Measurements from ENCODE around the gene CCDC146.

The CCDC146 gene

GRCh38 chr7:77308792-77309191 lies 186.4 kb downstream of the CCDC146 start:
- peak overlapping the region; percentile 16 for H3K9ac ChIP-seq (ENCODE audit: low read length)
- no peak for DNase-seq (ENCODE audit: low read depth)
- peaks cover 46% of the 10 kb centered on the region for H3K4me1 ChIP-seq (ENCODE audit: control insufficient read depth, insufficient read depth, low read length)
- no peak overlapping the region for H3K4me3 ChIP-seq (ENCODE audit: low read length)
- no peaks in the 10 kb centered on the region for H3K27me3 ChIP-seq (replicated peaks; ENCODE audit: control insufficient read depth, insufficient read depth, low read length)
- no peaks in the 10 kb centered on the region for H3K36me3 ChIP-seq (ENCODE audit: control insufficient read depth, insufficient read depth, low read length, severe bottlenecking)
- H3K9me3 ChIP-seq (ENCODE audit: control insufficient read depth, low read length): no peaks in the 10 kb centered on the region

GRCh38 chr7:77309714-77310220 lies 187.4 kb downstream of the CCDC146 start:
- no peak overlapping the region for H3K4me3 ChIP-seq (ENCODE audit: low read length)
- H3K27me3 ChIP-seq (replicated peaks; ENCODE audit: control insufficient read depth, insufficient read depth, low read length): no peaks in the 10 kb centered on the region
- DNase-seq (ENCODE audit: low read depth): no peak
- H3K9ac ChIP-seq (ENCODE audit: low read length): no peak overlapping the region
- no peaks in the 10 kb centered on the region for H3K36me3 ChIP-seq (ENCODE audit: control insufficient read depth, insufficient read depth, low read length, severe bottlenecking)
- no peaks in the 10 kb centered on the region for H3K9me3 ChIP-seq (ENCODE audit: control insufficient read depth, low read length)
- H3K4me1 ChIP-seq (ENCODE audit: control insufficient read depth, insufficient read depth, low read length): peaks cover 56% of the 10 kb centered on the region

- Histone ChIP-seq H3K9ac (ENCODE audit: low read length) (no peak overlapping the region), H3K4me3 (ENCODE audit: low read length) (no peak overlapping the region), H3K4me1 (ENCODE audit: control insufficient read depth, insufficient read depth, low read length) (peaks cover 68% of the 10 kb centered on the region), H3K9me3 (ENCODE audit: control insufficient read depth, low read length) (no peaks in the 10 kb centered on the region), H3K27me3 (replicated peaks; ENCODE audit: control insufficient read depth, insufficient read depth, low read length) (no peaks in the 10 kb centered on the region), H3K36me3 (ENCODE audit: control insufficient read depth, insufficient read depth, low read length, severe bottlenecking) (no peaks in the 10 kb centered on the region)
- DNase-seq (ENCODE audit: low read depth): no peak
Measured at GRCh38 chr7:77310982-77311381, 188.6 kb downstream of the CCDC146 start.

- no peak for DNase-seq (ENCODE audit: low read depth)
- no peaks in the 10 kb centered on the region for H3K27me3 ChIP-seq (replicated peaks; ENCODE audit: control insufficient read depth, insufficient read depth, low read length)
- H3K36me3 ChIP-seq (ENCODE audit: control insufficient read depth, insufficient read depth, low read length, severe bottlenecking): no peaks in the 10 kb centered on the region
- peak overlapping the region; percentile 75 for H3K9ac ChIP-seq (ENCODE audit: low read length)
- H3K4me3 ChIP-seq (ENCODE audit: low read length): no peak overlapping the region
- H3K4me1 ChIP-seq (ENCODE audit: control insufficient read depth, insufficient read depth, low read length): peaks cover 75% of the 10 kb centered on the region
- H3K9me3 ChIP-seq (ENCODE audit: control insufficient read depth, low read length): no peaks in the 10 kb centered on the region
Measured at GRCh38 chr7:77313085-77313484, 190.7 kb downstream of the CCDC146 start.

- H3K27me3 ChIP-seq (replicated peaks; ENCODE audit: control insufficient read depth, insufficient read depth, low read length): no peaks in the 10 kb centered on the region
- H3K36me3 ChIP-seq (ENCODE audit: control insufficient read depth, insufficient read depth, low read length, severe bottlenecking): no peaks in the 10 kb centered on the region
- H3K4me3 ChIP-seq (ENCODE audit: low read length): peak overlapping the region; percentile 56
- DNase-seq (ENCODE audit: low read depth): no peak
- H3K4me1 ChIP-seq (ENCODE audit: control insufficient read depth, insufficient read depth, low read length): peaks cover 68% of the 10 kb centered on the region
- H3K9ac ChIP-seq (ENCODE audit: low read length): peak overlapping the region; percentile 75
- H3K9me3 ChIP-seq (ENCODE audit: control insufficient read depth, low read length): no peaks in the 10 kb centered on the region
Measured at GRCh38 chr7:77313876-77314480, 191.6 kb downstream of the CCDC146 start.

GRCh38 chr7:77315182-77315591 lies 192.8 kb downstream of the CCDC146 start:
- Histone ChIP-seq H3K4me1 (ENCODE audit: control insufficient read depth, insufficient read depth, low read length) (peaks cover 56% of the 10 kb centered on the region), H3K36me3 (ENCODE audit: control insufficient read depth, insufficient read depth, low read length, severe bottlenecking) (no peaks in the 10 kb centered on the region), H3K27me3 (replicated peaks; ENCODE audit: control insufficient read depth, insufficient read depth, low read length) (no peaks in the 10 kb centered on the region), H3K9me3 (ENCODE audit: control insufficient read depth, low read length) (no peaks in the 10 kb centered on the region), H3K4me3 (ENCODE audit: low read length) (no peak overlapping the region), H3K9ac (ENCODE audit: low read length) (peak overlapping the region; percentile 7)
- peak; percentile 24 for DNase-seq (ENCODE audit: low read depth)

- peaks cover 53% of the 10 kb centered on the region for H3K4me1 ChIP-seq (ENCODE audit: control insufficient read depth, insufficient read depth, low read length)
- no peaks in the 10 kb centered on the region for H3K36me3 ChIP-seq (ENCODE audit: control insufficient read depth, insufficient read depth, low read length, severe bottlenecking)
- no peak overlapping the region for H3K9ac ChIP-seq (ENCODE audit: low read length)
- DNase-seq (ENCODE audit: low read depth): no peak
- H3K4me3 ChIP-seq (ENCODE audit: low read length): no peak overlapping the region
- H3K9me3 ChIP-seq (ENCODE audit: control insufficient read depth, low read length): no peaks in the 10 kb centered on the region
- H3K27me3 ChIP-seq (replicated peaks; ENCODE audit: control insufficient read depth, insufficient read depth, low read length): no peaks in the 10 kb centered on the region
Measured at GRCh38 chr7:77316219-77316978, 194.0 kb downstream of the CCDC146 start.

GRCh38 chr7:77318019-77318418 lies 195.6 kb downstream of the CCDC146 start:
- no peaks in the 10 kb centered on the region for H3K27me3 ChIP-seq (replicated peaks; ENCODE audit: control insufficient read depth, insufficient read depth, low read length)
- H3K9ac ChIP-seq (ENCODE audit: low read length): no peak overlapping the region
- no peak overlapping the region for H3K4me3 ChIP-seq (ENCODE audit: low read length)
- H3K9me3 ChIP-seq (ENCODE audit: control insufficient read depth, low read length): no peaks in the 10 kb centered on the region
- no peak for DNase-seq (ENCODE audit: low read depth)
- H3K36me3 ChIP-seq (ENCODE audit: control insufficient read depth, insufficient read depth, low read length, severe bottlenecking): no peaks in the 10 kb centered on the region
- H3K4me1 ChIP-seq (ENCODE audit: control insufficient read depth, insufficient read depth, low read length): peaks cover 40% of the 10 kb centered on the region

- Histone ChIP-seq H3K4me3 (ENCODE audit: low read length) (no peak overlapping the region), H3K4me1 (ENCODE audit: control insufficient read depth, insufficient read depth, low read length) (peaks cover 18% of the 10 kb centered on the region), H3K9me3 (ENCODE audit: control insufficient read depth, low read length) (no peaks in the 10 kb centered on the region), H3K36me3 (ENCODE audit: control insufficient read depth, insufficient read depth, low read length, severe bottlenecking) (no peaks in the 10 kb centered on the region), H3K9ac (ENCODE audit: low read length) (no peak overlapping the region), H3K27me3 (replicated peaks; ENCODE audit: control insufficient read depth, insufficient read depth, low read length) (no peaks in the 10 kb centered on the region)
- DNase-seq (ENCODE audit: low read depth): no peak
Measured at GRCh38 chr7:77320137-77320536, 197.7 kb downstream of the CCDC146 start.

- H3K4me1 ChIP-seq (ENCODE audit: control insufficient read depth, insufficient read depth, low read length): peaks cover 13% of the 10 kb centered on the region
- H3K9ac ChIP-seq (ENCODE audit: low read length): no peak overlapping the region
- no peaks in the 10 kb centered on the region for H3K27me3 ChIP-seq (replicated peaks; ENCODE audit: control insufficient read depth, insufficient read depth, low read length)
Measured at GRCh38 chr7:77320714-77321113, 198.3 kb downstream of the CCDC146 start.

GRCh38 chr7:77321300-77321699 lies 198.9 kb downstream of the CCDC146 start:
- H3K27me3 ChIP-seq (replicated peaks; ENCODE audit: control insufficient read depth, insufficient read depth, low read length): no peaks in the 10 kb centered on the region
- no peaks in the 10 kb centered on the region for H3K9me3 ChIP-seq (ENCODE audit: control insufficient read depth, low read length)
- H3K9ac ChIP-seq (ENCODE audit: low read length): no peak overlapping the region
- peaks cover 10% of the 10 kb centered on the region for H3K4me1 ChIP-seq (ENCODE audit: control insufficient read depth, insufficient read depth, low read length)
- DNase-seq (ENCODE audit: low read depth): peak; percentile 39
- H3K36me3 ChIP-seq (ENCODE audit: control insufficient read depth, insufficient read depth, low read length, severe bottlenecking): no peaks in the 10 kb centered on the region
- no peak overlapping the region for H3K4me3 ChIP-seq (ENCODE audit: low read length)

More at GRCh38 chr7:77320714-77321113, 198.3 kb downstream of the CCDC146 start:
- no peak for DNase-seq (ENCODE audit: low read depth)
- Histone ChIP-seq H3K4me3 (ENCODE audit: low read length) (no peak overlapping the region), H3K36me3 (ENCODE audit: control insufficient read depth, insufficient read depth, low read length, severe bottlenecking) (no peaks in the 10 kb centered on the region), H3K9me3 (ENCODE audit: control insufficient read depth, low read length) (no peaks in the 10 kb centered on the region)

All from adipocyte (in vitro differentiated cells).